SH-SY5Y (cell line): ENCODE data around the gene GHR.

Source experiments
- GATA2 ChIP-seq: IDR thresholded peaks from 2 replicates; pipeline ENCODE4 v1.6.1; 2011; ENCODE audit warnings: mild to moderate bottlenecking, low read depth, low read length
- GATA3 ChIP-seq: IDR thresholded peaks from 2 replicates; pipeline ENCODE4 v1.6.1; 2011; ENCODE audit warnings: low read depth, mild to moderate bottlenecking, low read length, moderate library complexity

DNA sequence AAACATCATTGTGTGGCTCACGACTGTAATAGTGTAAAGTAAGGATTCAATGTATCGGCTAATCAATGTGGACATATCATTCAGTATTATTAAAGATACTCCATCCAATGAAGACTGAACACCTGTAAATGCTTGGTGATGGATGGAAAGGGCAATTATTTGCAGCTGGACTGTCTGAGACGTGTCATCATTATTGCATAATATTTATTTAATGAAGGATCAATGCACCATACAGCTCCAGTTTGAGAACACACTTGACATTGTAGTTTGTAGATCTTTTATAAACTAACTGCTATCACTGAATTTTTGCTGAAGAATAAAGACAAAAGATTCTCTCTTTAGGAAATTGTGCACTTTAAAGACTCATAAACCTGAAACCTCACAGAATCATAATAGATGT, 215.7 kb downstream of the GHR start:
- TF ChIP-seq GATA3 (no peak), GATA2 (no peak)
